Gastrocnemius medialis (tissue), 4 donors: Measurements from ENCODE around the gene MAB21L1. TPM values are rescaled to one million over a fixed set of nuclear protein-coding genes. Genes with fewer than 3 reads are reported as not detected.

Experiments
- ATAC-seq, 2 donors: fragments of 150-250 bp; one replicate each; pipeline ENCODE4 v1.9.1; 2016
- DNase-seq, 2 donors: peaks; one replicate each; pipeline ENCODE4 v3.0.0-alpha.2; 2019
- H3K27ac ChIP-seq, 4 donors: fragments of 200-600 bp; sonication (generic); 1 replicate in 1 of 4; 2 replicates in 3 of 4; pipeline ENCODE4 v1.5.1; 2016 to 2018; ENCODE audit warnings: mild to moderate bottlenecking in 2 of 4, moderate library complexity in 1 of 4
- H3K27me3 ChIP-seq, 3 donors: fragments of 200-600 bp; sonication (generic) in 2 of 3; 1 replicate in 1 of 3; 2 replicates in 2 of 3; pipeline versions ENCODE4 v1.5.1 to v1.6.0; 2016 to 2019; ENCODE audit warnings: mild to moderate bottlenecking in 1 of 3, moderate library complexity in 1 of 3
- H3K36me3 ChIP-seq, 2 donors: fragments of 200-600 bp; sonication (generic) in 1 of 2; one replicate each; pipeline ENCODE4 v1.5.1; 2017 to 2018
- H3K4me1 ChIP-seq, 2 donors: fragments of 200-600 bp; sonication (generic) in 1 of 2; one replicate each; pipeline ENCODE4 v1.5.1; 2016 to 2017; ENCODE audit warnings: mild to moderate bottlenecking in 2 of 2
- H3K4me3 ChIP-seq, 4 donors: fragments of 200-600 bp; sonication (generic) in 3 of 4; 1 replicate in 1 of 4; 2 replicates in 3 of 4; pipeline ENCODE4 v1.5.1; 2016 to 2019; ENCODE audit warnings: mild to moderate bottlenecking in 2 of 4
- H3K9me3 ChIP-seq, 3 donors: fragments of 200-600 bp; sonication (generic) in 2 of 3; 1 replicate in 1 of 3; 2 replicates in 2 of 3; pipeline ENCODE4 v1.5.1; 2016 to 2019
- POLR2A ChIP-seq, 2 donors: fragments of 450-650 bp; IDR thresholded peaks; one replicate each; pipeline ENCODE4 v1.6.1; 2017; ENCODE audit warnings: antibody characterized with exemption in 2 of 2, mild to moderate bottlenecking in 2 of 2, moderate library complexity in 2 of 2
- in situ Hi-C, 4 donors: fragments of 200-750 bp; cut with MboI; loops; one replicate each; pipeline versions ENCODE4 v1.15.0 to v1.8.0; 2017; ENCODE audit warnings: low sequenced_read_pairs in 4 of 4
- intact Hi-C: fragments of 100-400 bp; cut with DNase I; formaldehyde crosslinking; loops from one replicate; pipeline ENCODE4 v1.15.1; 2023; ENCODE audit warnings: low total_unique reads
- total RNA-seq, 4 donors: library from RNA; depleted of rRNA; stranded (reverse); fragments of >200 nt; gene quantifications; one replicate each; pipeline versions ENCODE4 v1.1.0 to v1.2.3, GENCODE V29; 2016
- TF ChIP-seq, protein P1 (sequence below), 5 experiments: fragments of 450-650 bp in 3 of 5; fragments of 200-600 bp in 2 of 5; sonication (generic) in 2 of 5; IDR thresholded peaks in 4 of 5; conservative IDR thresholded peaks in 1 of 5; 1 replicate in 4 of 5; 2 replicates in 1 of 5; pipeline ENCODE4 v1.5.1; 2016 to 2019; ENCODE audit warnings: antibody characterized with exemption in 5 of 5, mild to moderate bottlenecking in 3 of 5, moderate library complexity in 3 of 5

MAB21L1 gene
- total RNA-seq, 4 donors from 2014 or later = 3.2 to 4.2 (median 3.5) TPM

GRCh38 chr13:35514061-35514477, 37.6 kb upstream of the MAB21L1 start:
- TF ChIP-seq POLR2A (IDR thresholded peaks at IDR 0.05) = no peak
- TF ChIP-seq, protein P1, sequence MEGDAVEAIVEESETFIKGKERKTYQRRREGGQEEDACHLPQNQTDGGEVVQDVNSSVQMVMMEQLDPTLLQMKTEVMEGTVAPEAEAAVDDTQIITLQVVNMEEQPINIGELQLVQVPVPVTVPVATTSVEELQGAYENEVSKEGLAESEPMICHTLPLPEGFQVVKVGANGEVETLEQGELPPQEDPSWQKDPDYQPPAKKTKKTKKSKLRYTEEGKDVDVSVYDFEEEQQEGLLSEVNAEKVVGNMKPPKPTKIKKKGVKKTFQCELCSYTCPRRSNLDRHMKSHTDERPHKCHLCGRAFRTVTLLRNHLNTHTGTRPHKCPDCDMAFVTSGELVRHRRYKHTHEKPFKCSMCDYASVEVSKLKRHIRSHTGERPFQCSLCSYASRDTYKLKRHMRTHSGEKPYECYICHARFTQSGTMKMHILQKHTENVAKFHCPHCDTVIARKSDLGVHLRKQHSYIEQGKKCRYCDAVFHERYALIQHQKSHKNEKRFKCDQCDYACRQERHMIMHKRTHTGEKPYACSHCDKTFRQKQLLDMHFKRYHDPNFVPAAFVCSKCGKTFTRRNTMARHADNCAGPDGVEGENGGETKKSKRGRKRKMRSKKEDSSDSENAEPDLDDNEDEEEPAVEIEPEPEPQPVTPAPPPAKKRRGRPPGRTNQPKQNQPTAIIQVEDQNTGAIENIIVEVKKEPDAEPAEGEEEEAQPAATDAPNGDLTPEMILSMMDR (IDR thresholded peaks at IDR 0.05 in 4 of 5, conservative IDR thresholded peaks at IDR 0.05 in 1 of 5) = no peak
- no peak for ATAC-seq
- in situ Hi-C loops = no loop called here

DNA sequence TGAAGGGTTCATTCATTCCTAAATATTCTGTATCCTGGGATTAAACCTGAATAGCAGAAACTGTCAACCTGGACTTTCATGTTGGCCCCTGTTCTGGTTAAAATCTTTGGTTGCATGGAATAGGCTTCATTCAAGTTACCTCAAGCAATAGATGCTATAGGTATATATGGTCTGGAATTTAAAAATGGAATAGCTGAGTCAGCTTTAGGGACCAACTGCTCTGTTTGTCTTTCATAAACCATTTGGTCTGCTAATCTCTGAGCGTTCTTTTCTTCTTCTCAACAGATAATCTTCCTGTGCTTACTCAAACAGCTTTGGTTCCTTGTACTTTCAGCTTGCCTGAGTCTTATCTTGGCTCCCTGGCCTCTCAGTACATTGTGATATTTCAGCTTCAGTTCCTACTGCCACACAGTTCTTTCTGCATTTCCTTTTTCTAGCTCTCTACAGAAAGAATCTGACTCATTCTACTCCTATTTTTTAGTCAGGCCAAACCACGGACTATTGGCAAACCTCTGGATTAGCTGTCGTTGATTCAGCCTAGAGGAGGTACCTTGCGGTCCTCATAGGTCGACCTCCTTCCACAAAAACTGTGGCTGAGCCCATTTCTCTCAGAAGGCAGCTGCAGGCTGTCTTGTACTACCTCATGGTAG, 35.9 kb upstream of the MAB21L1 start:
- DNase-seq = peak in 1 of 2 donors; percentile 45
- in situ Hi-C loops = no loop called here
- no peak overlapping the region for H3K4me3 ChIP-seq

More at GRCh38 chr13:35514061-35514477, 37.6 kb upstream of the MAB21L1 start:
- no peak for DNase-seq
- H3K36me3 ChIP-seq = no peaks in the 10 kb centered on the region
- no peak overlapping the region for H3K4me3 ChIP-seq
- H3K4me1 ChIP-seq = no peaks in the 10 kb centered on the region
- no peaks in the 10 kb centered on the region for H3K27me3 ChIP-seq
- no peaks in the 10 kb centered on the region for H3K9me3 ChIP-seq
- no peak overlapping the region for H3K27ac ChIP-seq
- intact Hi-C loops = loop anchor here (10.0 kb wide), 1 partner anchor 119 kb away; no protein-coding TSS in a partner anchor

GRCh38 chr13:35502456-35502855, 26.0 kb upstream of the MAB21L1 start:
- Histone ChIP-seq H3K27me3 (no peaks in the 10 kb centered on the region), H3K4me3 (no peak overlapping the region), H3K36me3 (no peaks in the 10 kb centered on the region), H3K9me3 (no peaks in the 10 kb centered on the region), H3K4me1 (peaks cover 0 to 17% of the 10 kb centered on the region in 2 donors), H3K27ac (no peak overlapping the region)
- DNase-seq = no peak
- in situ Hi-C loops = no loop called here
- intact Hi-C loops = loop anchor here (10.0 kb wide), 1 partner anchor 48 kb away; no protein-coding TSS in a partner anchor
- TF ChIP-seq, protein P1 (IDR thresholded peaks at IDR 0.05 in 4 of 5, conservative IDR thresholded peaks at IDR 0.05 in 1 of 5) = no peak
- no peak for TF ChIP-seq POLR2A (IDR thresholded peaks at IDR 0.05)
- ATAC-seq = no peak

More for the DNA sequence above, 35.9 kb upstream of the MAB21L1 start:
- Histone ChIP-seq H3K4me1 (no peaks in the 10 kb centered on the region), H3K27ac (no peak overlapping the region), H3K9me3 (no peaks in the 10 kb centered on the region), H3K27me3 (no peaks in the 10 kb centered on the region), H3K36me3 (no peaks in the 10 kb centered on the region)
- TF ChIP-seq, protein P1 (IDR thresholded peaks at IDR 0.05 in 4 of 5, conservative IDR thresholded peaks at IDR 0.05 in 1 of 5) = no peak
- TF ChIP-seq POLR2A (IDR thresholded peaks at IDR 0.05) = peak in 1 of 2 donors; percentile 8
- intact Hi-C loops = loop anchor here (10.0 kb wide), 1 partner anchor 118 kb away; no protein-coding TSS in a partner anchor
- ATAC-seq = peak; percentile 68 to 70

DNA sequence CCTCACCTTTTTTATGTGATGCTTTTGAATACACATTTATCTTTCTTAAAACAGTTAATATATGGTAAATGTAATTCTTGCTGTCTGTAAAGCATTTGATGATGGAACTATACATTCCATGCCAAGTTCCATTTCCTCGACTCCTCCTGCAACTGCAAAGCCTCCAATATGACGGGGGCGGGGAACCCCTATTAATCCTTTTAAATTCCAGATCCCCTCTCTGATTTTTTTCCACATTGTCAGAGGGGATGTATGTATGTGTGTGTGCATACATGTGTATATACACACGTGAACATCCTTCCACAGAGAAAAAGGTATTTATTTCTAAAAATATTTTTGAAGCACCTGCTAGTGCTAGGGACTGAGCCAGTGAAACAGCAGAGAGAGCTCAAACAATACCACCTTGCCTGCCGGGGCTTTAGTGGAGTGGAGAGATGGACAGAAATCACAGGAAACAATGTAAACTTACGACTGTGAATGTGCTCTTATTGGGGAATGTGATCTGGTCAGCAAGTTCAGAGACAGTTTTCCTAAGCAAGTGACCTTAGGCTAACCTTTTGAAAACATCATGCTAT, 25.3 kb upstream of the MAB21L1 start:
- Histone ChIP-seq H3K27ac (no peak overlapping the region), H3K36me3 (no peaks in the 10 kb centered on the region), H3K4me1 (peaks cover 0 to 17% of the 10 kb centered on the region in 2 donors), H3K9me3 (no peaks in the 10 kb centered on the region), H3K27me3 (no peaks in the 10 kb centered on the region), H3K4me3 (no peak overlapping the region)
- DNase-seq = no peak
- intact Hi-C loops (loop anchor here (10.0 kb wide), 1 partner anchor 47 kb away; no protein-coding TSS in a partner anchor), in situ Hi-C loops (no loop called here)
- TF ChIP-seq POLR2A (IDR thresholded peaks at IDR 0.05) = no peak
- TF ChIP-seq, protein P1 (IDR thresholded peaks at IDR 0.05 in 4 of 5, conservative IDR thresholded peaks at IDR 0.05 in 1 of 5) = no peak
- no peak for ATAC-seq
